ENCODE measurements around the gene GPR21.

The GPR21 gene

GRCh38 chr9:123002754-123003153 lies 30.7 kb upstream of the GPR21 start:
- no peak overlapping the region for H2BK12ac ChIP-seq (ENCODE audit: low read length)
- H3K27me3 ChIP-seq (ENCODE audit: control insufficient read depth in 3 of 3, insufficient read depth in 3 of 3, low read depth in 1 of 3, low read length in 3 of 3): no peaks in the 10 kb centered on the region
- no peak overlapping the region for H3K18ac ChIP-seq (ENCODE audit: low read length)
- no peak overlapping the region for H2BK15ac ChIP-seq (ENCODE audit: low read length)
- WGBS, 2 donors (ENCODE audit: extremely low coverage in 2 of 2, insufficient read length in 2 of 2, insufficient replicate concordance in 1 of 2): no CpG with 5 or more reads among the region's 5 CpGs
- H2AFZ ChIP-seq (ENCODE audit: low read length): no peak overlapping the region
- H4K91ac ChIP-seq (ENCODE audit: low read depth, low read length, poor library complexity): no peak overlapping the region
- no peaks in the 10 kb centered on the region for H3K4me1 ChIP-seq (ENCODE audit: control insufficient read depth in 2 of 2, insufficient read depth in 1 of 2, low read depth in 1 of 2, low read length in 2 of 2)
- H3K4me2 ChIP-seq (ENCODE audit: insufficient read depth, low read length, poor library complexity, severe bottlenecking): no peak overlapping the region
- peaks cover 5 to 90% of the 10 kb centered on the region in 2 donors for H3K36me3 ChIP-seq (replicated peaks in 1 of 2; ENCODE audit: control insufficient read depth in 2 of 2, insufficient read depth in 2 of 2, low read length in 2 of 2)
- H2BK5ac ChIP-seq (ENCODE audit: low read length): no peak overlapping the region
- H3K4ac ChIP-seq (ENCODE audit: low read length): no peak overlapping the region
- H3K27ac ChIP-seq (replicated peaks; ENCODE audit: low read length): no peak overlapping the region
- H3K9ac ChIP-seq (ENCODE audit: low read depth, low read length, poor library complexity): no peak overlapping the region
- DNase-seq (ENCODE audit: low spot score): no peak
- no peak overlapping the region for H3K23ac ChIP-seq (ENCODE audit: low read depth, low read length, poor library complexity)
- no peaks in the 10 kb centered on the region for H3K9me3 ChIP-seq (replicated peaks in 1 of 2; ENCODE audit: control insufficient read depth in 2 of 2, insufficient read depth in 1 of 2, low read depth in 1 of 2, low read length in 2 of 2)
- no peak overlapping the region for H3K14ac ChIP-seq (ENCODE audit: low read length)
- H2BK120ac ChIP-seq (ENCODE audit: low read depth, low read length): no peak overlapping the region
- H3K79me1 ChIP-seq (ENCODE audit: low read depth, low read length): peaks cover 2% of the 10 kb centered on the region
- H3K4me3 ChIP-seq (ENCODE audit: low read length in 2 of 2): no peak overlapping the region
- no peak overlapping the region for H4K8ac ChIP-seq (ENCODE audit: low read depth, low read length)
- no peak overlapping the region for H2AK5ac ChIP-seq (ENCODE audit: low read depth, low read length)

DNA sequence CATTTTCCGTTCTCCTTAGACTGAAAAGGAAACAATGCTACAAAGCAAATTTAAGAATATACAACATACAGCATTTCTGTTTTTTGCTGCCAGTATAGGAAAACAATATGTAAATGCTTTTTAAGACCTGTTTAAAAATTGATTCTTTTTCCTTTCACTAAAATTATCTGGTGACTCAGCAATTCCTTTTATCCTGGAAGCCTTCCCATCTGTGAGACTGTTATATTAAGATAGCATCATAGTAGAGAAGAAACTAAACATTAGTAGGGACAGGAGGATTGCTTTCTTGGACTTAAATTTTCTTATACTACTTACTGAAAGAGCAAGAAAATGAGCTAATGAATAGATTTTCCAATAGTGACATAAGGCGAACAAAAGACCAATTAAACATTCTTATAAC lies 30.0 kb upstream of the GPR21 start:
- H3K4ac ChIP-seq (ENCODE audit: low read length): no peak overlapping the region
- H3K4me1 ChIP-seq (ENCODE audit: control insufficient read depth in 2 of 2, insufficient read depth in 1 of 2, low read depth in 1 of 2, low read length in 2 of 2): no peaks in the 10 kb centered on the region
- no peaks in the 10 kb centered on the region for H3K27me3 ChIP-seq (ENCODE audit: control insufficient read depth in 3 of 3, insufficient read depth in 3 of 3, low read depth in 1 of 3, low read length in 3 of 3)
- no peak overlapping the region for H3K14ac ChIP-seq (ENCODE audit: low read length)
- H3K27ac ChIP-seq (replicated peaks; ENCODE audit: low read length): no peak overlapping the region
- no peak overlapping the region for H3K4me3 ChIP-seq (ENCODE audit: low read length in 2 of 2)
- H2AFZ ChIP-seq (ENCODE audit: low read length): no peak overlapping the region
- H2BK5ac ChIP-seq (ENCODE audit: low read length): no peak overlapping the region
- peaks cover 5 to 88% of the 10 kb centered on the region in 2 donors for H3K36me3 ChIP-seq (replicated peaks in 1 of 2; ENCODE audit: control insufficient read depth in 2 of 2, insufficient read depth in 2 of 2, low read length in 2 of 2)
- no peak overlapping the region for H3K18ac ChIP-seq (ENCODE audit: low read length)
- H2AK5ac ChIP-seq (ENCODE audit: low read depth, low read length): no peak overlapping the region
- H3K9me3 ChIP-seq (replicated peaks in 1 of 2; ENCODE audit: control insufficient read depth in 2 of 2, insufficient read depth in 1 of 2, low read depth in 1 of 2, low read length in 2 of 2): no peaks in the 10 kb centered on the region
- no peak for DNase-seq (ENCODE audit: low spot score)
- no CpG with 5 or more reads among the region's 2 CpGs for WGBS, 2 donors (ENCODE audit: extremely low coverage in 2 of 2, insufficient read length in 2 of 2, insufficient replicate concordance in 1 of 2)
- H3K9ac ChIP-seq (ENCODE audit: low read depth, low read length, poor library complexity): no peak overlapping the region
- no peak overlapping the region for H4K8ac ChIP-seq (ENCODE audit: low read depth, low read length)
- peaks cover 2% of the 10 kb centered on the region for H3K79me1 ChIP-seq (ENCODE audit: low read depth, low read length)
- H2BK15ac ChIP-seq (ENCODE audit: low read length): no peak overlapping the region
- H3K23ac ChIP-seq (ENCODE audit: low read depth, low read length, poor library complexity): no peak overlapping the region
- no peak overlapping the region for H2BK12ac ChIP-seq (ENCODE audit: low read length)
- no peak overlapping the region for H4K91ac ChIP-seq (ENCODE audit: low read depth, low read length, poor library complexity)
- no peak overlapping the region for H2BK120ac ChIP-seq (ENCODE audit: low read depth, low read length)
- H3K4me2 ChIP-seq (ENCODE audit: insufficient read depth, low read length, poor library complexity, severe bottlenecking): no peak overlapping the region

GRCh38 chr9:123005964-123006363 lies 27.5 kb upstream of the GPR21 start:
- no peaks in the 10 kb centered on the region for H3K4me1 ChIP-seq (ENCODE audit: control insufficient read depth in 2 of 2, insufficient read depth in 1 of 2, low read depth in 1 of 2, low read length in 2 of 2)

DNA sequence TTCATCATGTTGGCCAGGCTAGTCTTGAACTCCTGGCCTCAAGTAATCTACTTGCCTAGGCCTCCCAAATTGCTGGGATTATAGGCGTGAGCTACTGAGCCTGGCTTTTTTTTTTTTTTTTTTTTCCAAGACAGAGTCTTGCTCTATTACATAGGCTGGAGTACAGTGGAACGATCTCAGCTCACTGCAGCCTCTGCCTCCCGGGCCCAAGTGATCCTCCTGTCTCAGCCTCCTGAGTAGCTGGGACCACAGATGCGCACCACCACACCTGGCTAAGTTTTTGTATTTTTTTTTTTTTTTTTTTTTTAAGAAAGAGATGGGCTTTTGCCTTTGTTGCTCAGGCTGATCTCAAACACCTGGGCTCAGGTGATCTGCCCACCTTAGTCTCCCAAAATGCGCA lies 26.2 kb upstream of the GPR21 start:
- Histone ChIP-seq H3K27ac (replicated peaks; ENCODE audit: low read length) (no peak overlapping the region), H3K4me1 (ENCODE audit: control insufficient read depth in 2 of 2, insufficient read depth in 1 of 2, low read depth in 1 of 2, low read length in 2 of 2) (no peaks in the 10 kb centered on the region), H3K4me2 (ENCODE audit: insufficient read depth, low read length, poor library complexity, severe bottlenecking) (no peak overlapping the region), H4K8ac (ENCODE audit: low read depth, low read length) (no peak overlapping the region), H3K18ac (ENCODE audit: low read length) (no peak overlapping the region), H4K91ac (ENCODE audit: low read depth, low read length, poor library complexity) (no peak overlapping the region), H3K9me3 (replicated peaks in 1 of 2; ENCODE audit: control insufficient read depth in 2 of 2, insufficient read depth in 1 of 2, low read depth in 1 of 2, low read length in 2 of 2) (no peaks in the 10 kb centered on the region), H3K27me3 (ENCODE audit: control insufficient read depth in 3 of 3, insufficient read depth in 3 of 3, low read depth in 1 of 3, low read length in 3 of 3) (no peaks in the 10 kb centered on the region), H3K36me3 (replicated peaks in 1 of 2; ENCODE audit: control insufficient read depth in 2 of 2, insufficient read depth in 2 of 2, low read length in 2 of 2) (peaks cover 4 to 92% of the 10 kb centered on the region in 2 donors), H2BK5ac (ENCODE audit: low read length) (no peak overlapping the region), H3K14ac (ENCODE audit: low read length) (no peak overlapping the region), H2BK15ac (ENCODE audit: low read length) (no peak overlapping the region), H2BK120ac (ENCODE audit: low read depth, low read length) (no peak overlapping the region), H2AK5ac (ENCODE audit: low read depth, low read length) (no peak overlapping the region), H3K9ac (ENCODE audit: low read depth, low read length, poor library complexity) (no peak overlapping the region), H2BK12ac (ENCODE audit: low read length) (no peak overlapping the region), H3K4me3 (ENCODE audit: low read length in 2 of 2) (no peak overlapping the region), H3K23ac (ENCODE audit: low read depth, low read length, poor library complexity) (no peak overlapping the region), H3K4ac (ENCODE audit: low read length) (no peak overlapping the region), H3K79me1 (ENCODE audit: low read depth, low read length) (peaks cover 2% of the 10 kb centered on the region), H2AFZ (ENCODE audit: low read length) (no peak overlapping the region)
- WGBS, 2 donors (ENCODE audit: extremely low coverage in 2 of 2, insufficient read length in 2 of 2, insufficient replicate concordance in 1 of 2): no CpG with 5 or more reads among the region's 5 CpGs
- no peak for DNase-seq (ENCODE audit: low spot score)

More at GRCh38 chr9:123005964-123006363, 27.5 kb upstream of the GPR21 start:
- Histone ChIP-seq H3K9ac (ENCODE audit: low read depth, low read length, poor library complexity) (no peak overlapping the region), H3K4ac (ENCODE audit: low read length) (no peak overlapping the region), H2AFZ (ENCODE audit: low read length) (no peak overlapping the region), H3K4me3 (ENCODE audit: low read length in 2 of 2) (no peak overlapping the region), H4K8ac (ENCODE audit: low read depth, low read length) (no peak overlapping the region), H2BK12ac (ENCODE audit: low read length) (no peak overlapping the region), H3K14ac (ENCODE audit: low read length) (no peak overlapping the region), H2BK120ac (ENCODE audit: low read depth, low read length) (no peak overlapping the region), H3K18ac (ENCODE audit: low read length) (no peak overlapping the region), H4K91ac (ENCODE audit: low read depth, low read length, poor library complexity) (no peak overlapping the region), H3K79me1 (ENCODE audit: low read depth, low read length) (peaks cover 2% of the 10 kb centered on the region), H3K9me3 (replicated peaks in 1 of 2; ENCODE audit: control insufficient read depth in 2 of 2, insufficient read depth in 1 of 2, low read depth in 1 of 2, low read length in 2 of 2) (no peaks in the 10 kb centered on the region), H2BK5ac (ENCODE audit: low read length) (no peak overlapping the region), H2AK5ac (ENCODE audit: low read depth, low read length) (no peak overlapping the region), H3K36me3 (replicated peaks in 1 of 2; ENCODE audit: control insufficient read depth in 2 of 2, insufficient read depth in 2 of 2, low read length in 2 of 2) (peaks cover 4 to 89% of the 10 kb centered on the region in 2 donors), H3K27ac (replicated peaks; ENCODE audit: low read length) (no peak overlapping the region), H3K4me2 (ENCODE audit: insufficient read depth, low read length, poor library complexity, severe bottlenecking) (no peak overlapping the region), H3K23ac (ENCODE audit: low read depth, low read length, poor library complexity) (no peak overlapping the region), H2BK15ac (ENCODE audit: low read length) (no peak overlapping the region), H3K27me3 (ENCODE audit: control insufficient read depth in 3 of 3, insufficient read depth in 3 of 3, low read depth in 1 of 3, low read length in 3 of 3) (no peaks in the 10 kb centered on the region)
- WGBS, 2 donors (ENCODE audit: extremely low coverage in 2 of 2, insufficient read length in 2 of 2, insufficient replicate concordance in 1 of 2): no CpG with 5 or more reads among the region's 1 CpG
- DNase-seq (ENCODE audit: low spot score): no peak
